ENCODE results near the gene ZNF267.
A peak's percentile ranks its signal among the peaks of the same experiment; 100 is the strongest.
"Not testable (repeated sequence)": the region's sequence is repeated elsewhere in the genome, so short reads cannot be mapped to it uniquely, and the experiment has no call there.

ZNF267 gene

DNA sequence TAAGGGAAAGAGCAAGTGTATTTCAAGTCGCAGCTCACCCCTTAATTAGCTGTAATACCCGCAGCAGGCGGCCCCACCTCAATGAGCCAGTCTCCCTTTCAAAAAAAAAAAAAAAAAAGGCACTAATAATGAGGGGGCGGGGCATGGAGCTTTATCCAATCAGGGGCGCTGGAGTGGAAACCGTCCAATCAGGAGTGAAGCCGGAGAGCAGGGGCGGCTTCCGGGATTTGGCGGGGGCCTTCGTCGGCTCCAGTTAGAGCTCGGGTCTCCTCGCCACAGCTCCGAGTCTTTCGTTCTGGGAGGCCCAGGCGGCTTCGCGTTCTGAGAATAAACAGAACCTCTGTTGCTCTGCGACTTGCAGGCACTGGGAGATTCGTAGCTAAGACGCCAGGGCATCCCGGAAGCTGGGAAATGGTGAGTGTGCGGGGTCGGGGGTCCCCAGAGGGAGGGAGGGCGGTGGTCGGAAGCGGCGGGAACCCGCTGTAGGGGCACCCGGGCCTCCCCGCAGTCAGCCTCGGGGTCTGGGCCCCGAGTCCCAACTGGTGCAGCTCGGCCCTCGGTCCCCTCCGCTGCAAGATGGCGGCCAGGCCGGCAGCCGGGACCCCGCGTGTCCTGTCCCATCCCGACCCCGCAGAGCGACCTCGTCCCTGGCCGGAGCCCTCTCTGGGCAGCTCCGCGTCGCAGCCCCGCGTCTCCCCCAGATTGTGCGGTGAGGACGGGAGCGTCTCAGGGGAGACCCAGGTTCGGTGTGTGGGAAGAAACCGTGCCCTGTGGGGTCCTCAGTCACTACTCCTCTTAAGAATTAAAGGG lies at the start of gene ZNF267:
TSS of gene ZNF267 (plus strand) at position 252 of the 810 bp plus-strand sequence. CDS start at position 412, 160 bp downstream.
- DNase-seq = peak; percentile 90

DNA sequence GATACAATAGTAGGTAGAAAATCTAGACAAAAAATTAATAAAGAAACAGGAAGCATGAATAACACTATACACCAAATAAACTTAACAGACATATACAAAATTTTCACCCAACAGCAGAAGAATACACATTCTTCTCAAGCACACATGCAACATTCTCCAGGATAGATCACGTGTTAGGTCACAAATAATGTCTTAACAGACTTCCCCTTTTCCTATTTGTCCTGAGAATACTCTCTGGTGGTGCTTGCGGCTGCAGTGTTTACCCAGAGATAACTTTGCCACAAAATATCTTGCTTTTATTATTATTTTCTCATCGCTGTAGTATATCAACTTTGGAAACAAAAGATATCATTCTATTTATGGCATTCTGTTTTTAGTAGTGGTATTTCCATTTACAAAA lies 40.6 kb upstream of the ZNF267 start:
- no peak for DNase-seq

DNA sequence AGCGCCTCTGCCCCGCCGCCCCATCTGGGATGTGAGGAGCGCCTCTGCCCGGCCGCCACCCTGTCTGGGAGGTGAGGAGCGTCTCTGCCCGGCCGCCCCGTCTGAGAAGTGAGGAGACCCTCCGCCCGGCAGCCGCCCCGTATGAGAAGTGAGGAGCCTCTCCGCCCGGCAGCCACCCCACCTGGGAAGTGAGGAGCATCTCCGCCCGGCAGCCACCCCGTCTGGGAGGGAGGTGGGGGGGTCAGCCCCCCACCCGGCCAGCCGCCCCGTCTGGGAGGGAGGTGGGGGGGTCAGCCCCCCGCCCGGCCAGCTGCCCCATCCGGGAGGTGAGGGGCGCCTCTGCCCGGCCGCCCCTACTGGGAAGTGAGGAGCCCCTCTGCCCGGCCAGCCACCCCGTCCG lies 37.2 kb upstream of the ZNF267 start:
- not testable (repeated sequence) for DNase-seq

DNA sequence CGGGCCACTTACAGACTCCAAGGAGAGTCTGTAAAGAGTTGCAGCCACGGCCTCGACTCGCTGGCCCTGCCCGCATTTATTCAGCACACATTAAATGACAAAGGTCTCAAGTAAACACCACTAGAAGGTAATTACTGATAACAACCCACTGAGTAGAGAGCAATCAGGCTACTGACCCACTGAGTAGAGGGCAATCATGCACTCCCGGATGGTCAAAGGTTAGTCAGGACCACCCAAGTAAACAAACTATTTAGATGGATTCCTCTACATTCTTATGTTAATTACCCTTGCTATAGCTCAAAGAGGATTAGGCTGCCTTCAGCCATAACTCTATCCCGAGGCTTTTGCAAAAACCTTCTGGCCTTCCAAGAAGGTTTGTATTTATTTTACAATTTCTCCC lies 30.7 kb upstream of the ZNF267 start:
- no peak for DNase-seq

DNA sequence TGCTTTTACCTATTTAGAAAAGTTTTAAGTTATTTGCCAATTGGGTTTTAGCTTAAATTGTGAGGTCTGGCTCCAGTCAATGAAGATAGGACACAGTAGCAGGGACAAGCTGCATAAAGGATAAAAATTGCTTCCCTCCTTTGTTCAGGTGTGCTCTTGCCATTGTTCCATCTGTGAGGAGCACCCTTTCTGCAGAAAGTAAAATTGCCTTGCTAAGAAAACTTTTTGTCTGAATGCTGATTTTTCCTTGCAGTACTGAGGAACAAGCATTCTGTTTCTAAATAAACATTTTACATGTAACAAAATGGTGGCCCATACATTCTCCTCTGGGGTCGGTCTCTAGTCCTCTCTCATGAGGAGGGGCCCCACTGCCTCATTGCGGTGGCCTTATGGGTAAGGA lies 25.0 kb upstream of the ZNF267 start:
- not testable (repeated sequence) for DNase-seq

DNA sequence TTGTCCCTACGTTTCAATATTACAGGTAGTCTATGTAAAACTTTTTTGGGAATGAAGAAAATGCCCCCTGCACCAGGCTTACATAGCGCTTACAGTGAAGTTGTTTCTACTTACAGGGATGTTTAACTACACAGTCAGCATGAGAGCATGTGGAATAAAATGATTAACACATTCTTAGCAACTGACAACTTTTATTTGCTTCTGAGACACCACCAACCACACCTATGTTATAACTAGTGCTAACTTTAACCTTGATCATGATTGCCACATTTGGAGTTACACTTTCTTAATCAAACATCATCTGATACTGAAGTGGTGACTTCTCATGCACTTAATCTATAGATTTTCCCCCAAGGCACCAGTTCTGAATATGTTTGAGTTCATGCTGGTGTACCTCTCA lies 20.3 kb upstream of the ZNF267 start:
- no peak for DNase-seq

DNA sequence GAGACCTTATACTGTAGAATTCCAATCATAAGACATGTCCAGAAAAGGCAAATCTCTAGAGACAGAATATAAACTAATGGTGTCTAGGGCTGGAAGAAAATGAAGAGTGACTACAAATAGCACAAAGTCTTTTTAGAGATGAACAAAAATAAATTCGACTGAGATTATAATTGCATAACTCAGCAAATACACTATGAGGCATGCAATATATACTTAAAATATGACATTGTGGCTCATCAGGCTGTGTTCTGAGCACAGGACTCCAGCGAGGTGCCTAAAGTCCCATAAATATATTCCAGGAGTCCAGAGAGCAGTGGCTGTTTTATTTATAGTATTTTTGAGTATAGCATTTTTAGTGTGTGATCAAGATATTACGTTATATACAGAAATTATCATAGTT lies 13.1 kb upstream of the ZNF267 start:
- no peak for DNase-seq

DNA sequence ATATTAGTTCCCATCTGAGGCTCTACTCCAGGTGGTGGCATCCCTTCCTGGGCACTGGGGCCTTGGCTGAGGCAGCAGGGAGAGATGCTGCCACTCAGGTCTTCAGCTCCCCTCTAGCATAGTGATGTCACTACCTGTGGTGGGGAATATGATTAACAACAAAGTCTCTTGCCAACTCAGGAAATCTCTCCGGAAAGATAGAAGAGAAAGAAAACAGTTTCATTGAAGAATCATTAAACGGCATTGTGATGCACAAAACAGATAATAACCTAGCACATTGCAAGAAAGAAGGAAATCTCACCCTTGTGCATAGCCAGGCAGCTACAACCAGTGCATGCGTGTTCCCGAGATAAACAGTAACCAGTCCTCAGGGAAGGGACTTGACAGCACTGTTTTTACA lies 12.2 kb upstream of the ZNF267 start:
- DNase-seq = no peak

DNA sequence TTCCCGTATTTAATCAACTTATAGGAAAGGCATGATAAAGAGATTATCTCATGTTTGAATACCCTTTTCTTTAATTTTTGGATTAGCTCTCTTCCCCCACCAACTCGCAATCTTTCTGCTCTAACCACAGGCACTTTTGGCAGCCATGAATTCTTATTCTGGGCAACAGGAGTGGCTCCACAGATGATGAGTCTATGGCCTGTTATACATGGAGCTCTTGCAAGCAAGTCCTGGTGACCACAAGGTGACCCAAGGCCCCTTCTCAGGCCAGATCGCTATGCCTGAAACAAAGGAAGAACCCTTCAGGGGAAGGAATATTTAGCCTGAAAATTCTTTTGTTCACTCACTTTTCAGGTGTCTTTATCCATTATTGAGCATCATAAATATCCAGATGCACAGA lies 10.8 kb upstream of the ZNF267 start:
- DNase-seq = no peak

DNA sequence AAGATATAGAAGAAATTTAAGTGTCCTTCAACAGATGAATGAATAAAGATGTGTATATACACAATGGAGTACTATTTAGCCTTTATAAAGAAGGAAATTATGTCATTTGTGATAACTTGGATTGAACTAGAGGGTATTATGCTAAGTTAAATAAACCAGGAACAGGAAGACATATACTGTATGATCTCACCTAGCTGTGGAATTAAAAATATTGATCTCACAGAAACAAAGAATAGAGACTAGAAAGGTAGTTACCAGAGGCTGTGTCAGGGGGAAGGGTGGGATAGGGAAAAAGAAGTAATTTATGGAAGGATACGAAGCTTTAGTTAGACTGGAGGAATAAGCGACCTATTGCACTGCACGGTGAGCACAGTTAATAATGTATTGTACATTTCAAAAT lies 5.4 kb upstream of the ZNF267 start:
- DNase-seq = no peak

DNA sequence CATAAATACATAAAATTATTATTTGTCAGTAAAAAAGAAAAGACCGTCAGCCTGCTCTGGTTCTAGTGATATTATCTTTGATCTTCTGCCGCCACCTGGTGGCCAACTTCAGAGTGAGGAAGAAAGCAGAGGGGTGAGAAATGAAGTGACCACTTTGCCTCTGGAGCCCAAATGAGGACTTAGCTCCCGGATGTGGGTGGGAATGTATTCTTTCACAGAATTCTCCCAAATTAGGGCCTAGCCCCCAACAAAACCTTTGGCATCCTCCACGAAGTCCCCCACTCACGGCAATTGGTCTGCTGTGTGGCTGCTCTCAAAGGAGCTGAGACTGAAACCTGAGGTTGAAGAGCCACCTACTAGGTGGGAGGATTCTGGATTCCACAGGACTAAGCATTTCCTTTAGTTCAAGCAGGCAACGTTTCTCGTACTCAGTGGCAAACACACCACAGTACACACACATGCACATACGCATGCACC lies 4.9 kb upstream of the ZNF267 start:
- peak; percentile 66 for DNase-seq

DNA sequence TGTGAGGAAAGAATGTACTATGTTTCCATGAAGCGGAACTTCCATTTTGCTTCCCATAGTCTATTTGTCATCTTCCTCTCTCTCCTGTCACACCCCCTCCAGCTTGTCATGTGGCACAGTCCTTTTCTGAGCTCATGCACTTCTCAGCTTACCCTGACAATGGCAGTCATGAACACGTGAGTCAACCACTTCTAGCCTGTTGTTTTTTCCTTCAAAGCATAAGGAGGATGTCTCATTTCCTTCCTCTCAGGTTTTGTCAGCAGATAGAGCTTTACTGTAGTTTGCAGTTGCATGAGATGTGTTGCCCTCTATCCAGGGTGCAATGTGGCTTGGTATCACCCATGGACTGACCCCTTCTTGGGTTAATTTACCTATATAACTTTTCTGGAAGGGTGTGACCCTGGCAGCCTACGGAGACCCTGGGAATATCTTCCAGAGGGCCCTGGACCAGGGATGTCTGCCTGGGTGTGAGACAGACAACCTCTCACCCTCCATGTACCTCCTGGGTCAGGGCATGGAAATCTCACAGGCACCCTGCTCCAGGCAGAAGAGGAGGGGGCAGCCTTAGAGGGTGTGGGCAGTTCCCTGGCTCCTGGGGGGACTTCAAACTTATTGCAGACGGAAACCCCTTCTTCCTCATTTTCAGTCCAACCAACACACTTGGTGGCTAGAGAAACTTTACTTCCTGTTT lies 4.0 kb upstream of the ZNF267 start:
- peak; percentile 62 for DNase-seq

DNA sequence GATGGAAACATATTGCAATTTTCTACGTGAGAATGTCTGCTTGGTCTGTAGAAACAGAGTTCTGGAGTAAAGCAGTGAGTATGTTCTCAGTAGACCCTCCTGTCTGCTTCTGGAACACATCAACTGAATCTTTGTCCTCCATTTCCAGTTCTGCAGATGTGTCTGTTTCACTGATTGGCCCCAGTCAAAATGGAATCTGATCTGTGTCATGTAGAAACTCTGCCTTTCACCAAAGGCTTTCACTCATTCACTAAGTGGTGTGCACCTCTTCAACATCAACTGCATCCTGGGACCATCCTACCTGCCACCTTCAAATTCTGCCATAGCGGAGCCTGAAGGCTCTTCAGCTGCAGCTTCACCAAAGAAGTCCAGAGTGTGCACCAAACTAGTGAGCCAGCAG lies 2.8 kb upstream of the ZNF267 start:
- DNase-seq = no peak

DNA sequence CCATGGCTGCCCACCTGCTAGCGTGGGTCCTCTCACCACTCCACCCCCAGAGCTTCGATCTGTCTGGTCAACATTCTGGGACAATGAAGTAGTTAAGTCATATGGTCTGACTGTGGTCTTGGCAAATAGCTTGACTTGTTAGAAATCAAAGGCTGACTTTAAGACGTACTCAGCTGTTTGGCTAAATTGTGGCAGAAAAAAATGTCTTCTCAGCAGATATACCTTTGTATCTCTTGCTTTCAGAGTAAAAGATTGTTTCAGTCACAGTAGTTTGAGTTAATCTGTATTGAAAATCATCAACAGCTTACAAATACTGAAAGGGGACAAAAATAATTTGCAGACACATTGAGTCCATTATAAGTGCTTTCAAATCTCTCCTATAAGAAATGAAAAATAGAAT lies 2.1 kb upstream of the ZNF267 start:
- no peak for DNase-seq

DNA sequence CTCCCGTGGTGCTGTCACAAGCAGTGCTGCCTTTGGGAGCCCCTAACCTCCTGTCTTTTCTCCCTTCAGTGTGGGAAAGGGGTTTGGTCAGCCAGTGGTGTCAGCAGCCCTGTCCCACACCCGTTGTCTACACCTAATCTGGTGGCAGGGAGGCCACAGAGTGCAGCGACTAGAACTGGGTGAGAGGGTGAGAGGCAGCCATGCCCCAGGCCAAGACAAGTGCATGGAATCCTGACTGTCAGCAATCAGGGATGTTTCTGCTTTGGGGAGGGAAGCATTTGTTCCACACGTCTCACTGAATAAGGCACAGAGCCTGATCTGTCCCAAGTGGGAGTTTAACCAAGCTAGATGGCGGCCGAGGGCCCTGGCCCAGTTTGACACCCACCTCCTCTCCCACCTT lies 1.4 kb upstream of the ZNF267 start:
- no peak for DNase-seq

DNA sequence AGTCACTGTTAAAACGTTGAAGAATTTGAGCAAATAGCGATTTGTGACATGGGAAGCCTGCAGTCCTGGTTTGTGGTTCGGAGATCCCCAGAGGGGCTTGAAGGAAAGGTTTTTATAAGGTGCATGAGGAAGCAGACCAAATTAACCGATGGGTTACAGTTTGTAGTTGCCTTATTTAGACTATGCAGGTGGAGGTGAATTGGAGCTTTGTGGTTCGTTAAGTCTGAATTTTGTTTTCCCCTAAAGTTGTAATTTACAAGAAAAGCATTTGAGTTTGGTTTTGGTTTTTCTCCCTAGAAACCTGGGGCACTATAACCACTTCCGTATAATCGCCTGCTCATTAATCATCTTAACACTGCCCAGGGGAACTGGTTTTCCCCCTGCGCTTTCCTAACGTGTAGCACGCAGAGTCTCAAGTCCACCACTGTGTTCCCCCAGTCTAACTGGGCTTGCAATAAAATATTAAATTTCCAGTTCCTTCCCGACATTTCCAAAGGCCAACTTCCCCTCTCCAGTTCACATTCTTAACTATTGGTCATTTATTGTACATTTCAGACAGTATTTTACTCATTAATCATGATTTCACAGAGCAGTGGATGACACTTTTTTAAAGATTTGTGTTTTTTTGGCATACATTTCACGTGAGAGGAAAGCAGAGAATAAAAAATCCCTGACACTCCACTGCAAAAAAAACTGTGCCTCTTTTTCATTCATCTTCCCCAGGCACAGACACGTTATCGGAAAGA lies 932 bp downstream of the ZNF267 start:
- DNase-seq = no peak

DNA sequence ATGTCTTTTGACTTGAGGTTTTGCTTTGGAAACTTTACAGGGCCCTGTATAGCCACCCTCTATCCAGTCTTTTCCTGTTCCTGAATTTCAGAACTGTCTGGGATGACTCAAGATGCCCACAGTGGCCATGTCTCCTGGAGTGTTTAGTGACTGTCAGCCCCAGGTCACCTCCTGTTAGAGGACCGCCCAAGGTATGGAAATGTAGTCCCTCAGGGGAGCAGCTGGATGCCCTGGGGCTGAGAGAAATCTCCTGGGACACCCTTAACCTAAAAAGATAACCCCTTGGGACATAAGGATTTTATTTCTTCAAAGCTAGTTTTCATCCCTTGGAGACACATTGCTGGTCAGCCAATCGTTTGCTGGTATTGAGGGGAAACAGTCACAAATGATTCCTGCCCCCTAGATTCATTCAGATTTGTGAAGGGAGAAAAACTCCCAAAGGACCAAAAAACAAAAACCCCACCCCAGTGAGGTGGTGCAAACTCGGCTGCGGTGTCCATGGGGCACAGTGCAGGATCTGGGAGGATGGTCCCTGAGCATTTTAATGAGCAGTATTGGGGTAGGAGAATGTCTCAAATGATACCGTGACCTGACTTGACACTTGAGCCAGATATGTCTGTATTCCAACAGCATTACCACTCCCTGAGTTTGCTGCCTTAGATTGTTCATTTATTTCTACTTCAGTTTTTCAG lies 1.7 kb downstream of the ZNF267 start:
- DNase-seq = no peak

DNA sequence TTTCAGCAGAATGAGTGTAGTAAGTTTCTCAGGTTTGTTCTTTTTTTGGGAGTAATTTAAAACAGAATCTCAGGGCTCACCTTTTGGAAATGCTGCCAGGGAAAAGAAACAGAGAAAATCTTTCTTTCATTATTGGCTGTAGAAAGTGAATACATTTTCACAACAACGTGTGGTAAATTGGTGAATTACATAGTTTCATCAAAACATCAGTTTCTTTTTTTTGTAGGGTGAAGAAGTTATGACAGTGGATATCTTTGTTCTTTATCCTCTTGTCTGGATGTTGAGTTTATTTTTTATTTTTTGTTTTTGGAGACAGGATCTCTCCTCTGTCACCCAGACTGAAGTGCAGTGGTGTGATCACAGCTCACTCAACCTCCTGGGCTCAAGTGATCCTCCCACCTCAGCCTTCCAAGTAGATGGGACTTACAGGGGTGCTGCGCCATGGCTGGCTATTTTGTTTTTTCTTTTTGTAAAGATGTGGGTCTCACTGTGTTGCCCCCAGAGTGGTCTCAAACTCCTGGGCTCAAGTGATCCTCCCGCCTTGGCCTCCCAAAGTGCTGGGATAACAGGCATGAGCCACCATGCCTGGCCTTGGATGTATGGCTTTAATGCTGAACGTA lies 2.4 kb downstream of the ZNF267 start:
- DNase-seq = no peak

DNA sequence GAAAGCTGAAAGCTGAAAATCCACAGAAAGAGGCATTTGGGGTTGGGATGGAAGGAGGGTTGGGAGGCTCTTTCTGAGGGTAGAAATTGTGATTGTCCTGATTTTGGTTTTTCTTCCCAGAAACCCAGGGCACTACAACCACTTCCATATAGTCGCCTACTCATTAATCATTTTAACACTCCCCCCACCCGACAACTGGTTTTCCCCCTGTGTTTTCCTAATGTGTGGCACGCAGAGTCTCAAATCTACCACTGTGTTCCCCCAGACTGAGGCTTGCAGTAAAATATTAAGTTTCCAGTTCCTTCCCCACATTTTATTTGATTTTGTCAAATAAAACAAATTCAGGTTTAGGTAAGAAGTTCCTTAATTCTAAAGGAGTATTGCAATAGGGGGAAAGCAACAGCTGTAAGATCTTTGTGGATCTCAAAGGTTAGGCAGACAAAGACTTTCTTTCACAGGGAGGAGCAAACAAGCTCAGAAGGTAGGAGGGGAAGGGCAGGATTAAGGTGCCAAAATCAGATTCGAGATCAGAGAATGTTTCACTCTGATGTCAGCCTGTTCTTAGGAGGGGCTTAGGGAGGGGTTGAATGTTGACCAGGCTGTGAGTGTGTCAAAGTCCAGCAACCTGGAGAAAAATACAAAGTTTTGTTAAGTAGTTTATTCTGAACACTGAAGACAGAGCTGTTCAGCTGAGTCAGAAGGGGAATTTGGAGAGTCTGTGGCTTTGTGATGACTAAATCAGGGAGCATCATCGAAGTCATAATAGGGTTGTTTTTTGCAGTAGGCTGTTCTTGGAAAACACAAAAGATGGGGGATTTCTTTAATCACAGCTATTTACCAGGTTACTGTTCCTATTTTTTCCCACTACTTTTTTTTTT lies 3.6 kb downstream of the ZNF267 start:
- DNase-seq = no peak

DNA sequence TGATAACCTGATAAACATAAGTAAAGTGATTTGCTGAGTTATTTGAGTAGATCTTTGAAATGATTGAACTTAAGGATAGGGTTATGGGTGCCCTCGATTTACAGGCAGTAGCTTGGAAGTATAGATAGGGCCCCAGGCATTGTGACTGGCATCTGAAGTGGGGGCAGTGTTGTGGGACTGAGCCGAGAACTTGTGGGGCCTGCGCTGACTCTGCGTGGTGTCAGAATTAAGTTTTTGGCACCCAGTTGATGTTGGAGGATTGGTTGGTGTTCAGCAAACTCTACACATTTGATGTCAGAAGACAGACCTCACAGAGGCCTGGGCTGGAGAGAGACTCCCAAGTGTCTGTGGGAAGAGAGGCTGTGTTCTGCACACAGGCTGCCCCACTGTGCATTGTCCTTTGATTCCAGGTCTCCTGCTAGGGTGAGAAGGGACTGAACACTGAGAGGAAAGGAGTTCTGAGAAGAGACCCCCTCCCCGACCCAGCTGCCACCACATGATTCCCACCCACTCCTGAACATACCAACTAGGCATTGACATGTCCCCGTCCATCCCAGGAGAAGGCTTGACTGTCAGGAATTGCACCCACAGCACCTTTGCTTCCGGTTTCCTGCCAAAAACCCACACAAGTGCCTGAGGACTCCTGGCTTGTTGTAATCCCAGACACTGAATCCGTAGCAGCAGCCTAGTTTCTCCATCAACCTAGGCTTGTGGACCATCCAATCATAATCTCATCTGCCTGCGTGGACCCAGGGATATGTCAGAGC lies 4.5 kb downstream of the ZNF267 start:
- DNase-seq = no peak

DNA sequence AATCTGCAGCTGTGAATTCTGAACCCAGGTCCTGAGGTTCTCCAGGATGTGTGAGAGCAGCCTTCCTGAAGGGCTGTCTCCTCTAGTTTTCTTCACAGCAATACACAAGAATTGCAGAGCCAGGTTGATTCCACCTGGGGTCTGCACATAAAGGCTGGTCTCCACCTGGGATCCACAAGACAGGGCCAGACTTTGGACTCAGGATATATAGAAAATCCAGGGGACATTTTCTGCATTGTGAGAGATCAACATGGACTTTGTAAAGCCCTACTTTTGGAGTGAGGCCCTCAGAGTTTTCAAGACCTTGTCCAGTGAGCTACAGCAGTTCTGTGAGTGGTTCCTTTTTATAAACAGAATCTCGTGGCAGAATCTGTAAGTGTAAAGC lies 6.3 kb downstream of the ZNF267 start:
- DNase-seq = no peak

All from activated CD4-positive, alpha-beta T cell treated with anti-CD3 and anti-CD28 coated beads for 1 hour (primary cell).